Stimulated activated CD4-positive, alpha-beta T cell treated with anti-CD3 and anti-CD28 coated beads, Interleukin-12 subunit alpha, Interleukin-12 subunit beta, amount 100 ng/mL, for 4 hours (primary cell): ENCODE data around the gene FCAMR.

ENCODE experiments used
- DNase-seq: peaks from one replicate; pipeline ENCODE4 v3.0.0-alpha.2; 2020

Gene FCAMR

DNA sequence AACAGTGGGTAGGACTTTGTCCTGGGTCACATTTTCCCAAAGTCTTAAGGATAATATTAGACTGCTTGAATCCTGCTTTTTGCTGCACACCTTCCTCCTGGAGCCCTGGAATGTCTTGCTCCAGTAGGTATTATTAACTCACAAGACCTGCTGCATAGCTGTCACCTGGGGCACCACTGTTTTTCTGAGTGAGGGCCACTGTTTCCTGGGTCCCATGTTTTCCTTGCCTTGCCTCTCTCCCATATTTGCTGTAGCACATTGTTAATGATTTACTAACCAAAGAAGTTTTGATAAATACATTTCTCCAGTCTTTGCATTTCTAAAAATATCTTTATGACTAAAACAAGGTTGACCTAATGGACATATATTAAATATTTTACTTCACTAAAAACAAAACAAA is 22.5 kb upstream of the FCAMR start:
- no peak for DNase-seq

GRCh38 chr1:206987873-206988272 is 17.6 kb upstream of the FCAMR start:
- no peak for DNase-seq

GRCh38 chr1:206986885-206987284 is 16.6 kb upstream of the FCAMR start:
- DNase-seq = no peak

DNA sequence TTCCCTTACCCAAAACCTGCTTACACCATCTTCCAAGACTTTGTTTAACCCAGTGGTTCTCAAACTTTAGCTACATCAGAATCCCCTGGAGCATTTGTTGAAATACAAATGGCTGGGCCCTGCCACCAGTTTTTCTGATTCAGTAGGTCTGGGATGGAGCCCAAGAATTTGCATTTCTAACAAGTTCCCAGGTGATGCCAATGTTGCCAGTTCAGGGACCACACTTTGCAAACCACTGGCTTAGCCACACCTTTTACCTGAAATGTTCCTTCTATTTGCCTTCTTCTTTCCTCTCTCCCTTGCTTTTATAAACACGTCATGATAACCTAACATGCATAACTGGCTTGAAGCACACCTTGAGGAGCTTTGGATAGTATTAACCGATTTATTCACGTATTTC is 16.1 kb upstream of the FCAMR start:
- DNase-seq = no peak

DNA sequence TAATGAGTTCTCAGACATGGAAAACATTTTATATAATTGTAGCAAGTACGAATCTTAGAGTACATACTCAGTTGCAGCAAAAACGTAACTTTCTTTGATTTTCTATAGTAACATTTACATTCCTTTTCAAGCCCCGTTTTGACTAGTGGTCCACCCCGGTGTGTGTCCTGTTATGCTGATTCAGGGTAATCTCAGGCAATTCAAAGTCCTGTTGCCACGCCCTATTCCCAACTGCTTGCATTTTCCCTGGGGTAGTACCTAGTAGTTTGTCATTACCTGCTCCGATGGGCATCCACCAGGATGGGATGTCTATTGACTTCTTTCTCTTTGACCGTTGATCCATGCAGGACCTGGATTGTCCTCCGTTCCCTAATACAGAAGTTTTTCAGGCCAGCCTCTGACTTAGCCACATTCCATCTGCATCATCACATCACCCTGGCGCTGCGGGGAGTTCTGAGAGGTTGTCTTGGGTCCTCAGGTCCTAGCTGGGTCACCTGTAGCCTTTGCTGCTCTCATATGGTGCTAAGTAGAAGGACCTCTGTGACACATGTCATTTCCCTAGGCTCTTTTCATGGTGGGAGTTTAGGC is 15.0 kb upstream of the FCAMR start:
- no peak for DNase-seq

DNA sequence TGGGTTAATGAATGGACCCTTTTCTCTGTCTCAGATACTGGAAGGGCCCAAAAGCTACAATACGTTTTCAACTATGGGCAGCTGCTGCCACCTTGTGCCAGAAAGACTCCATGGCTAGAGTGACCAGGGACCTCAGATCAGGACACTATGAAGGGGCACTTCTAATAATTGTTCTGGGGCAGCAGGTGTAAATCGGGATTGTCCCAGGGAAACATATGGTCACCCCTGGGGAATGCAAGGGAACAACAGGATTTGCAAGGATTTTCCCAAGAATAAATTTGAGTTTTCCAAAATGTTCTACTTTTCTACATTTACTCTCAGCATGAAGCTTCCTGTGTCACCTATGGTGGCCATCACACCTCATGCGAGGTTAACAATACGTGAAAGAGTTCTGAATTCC is 12.0 kb upstream of the FCAMR start:
- DNase-seq = peak; percentile 48

DNA sequence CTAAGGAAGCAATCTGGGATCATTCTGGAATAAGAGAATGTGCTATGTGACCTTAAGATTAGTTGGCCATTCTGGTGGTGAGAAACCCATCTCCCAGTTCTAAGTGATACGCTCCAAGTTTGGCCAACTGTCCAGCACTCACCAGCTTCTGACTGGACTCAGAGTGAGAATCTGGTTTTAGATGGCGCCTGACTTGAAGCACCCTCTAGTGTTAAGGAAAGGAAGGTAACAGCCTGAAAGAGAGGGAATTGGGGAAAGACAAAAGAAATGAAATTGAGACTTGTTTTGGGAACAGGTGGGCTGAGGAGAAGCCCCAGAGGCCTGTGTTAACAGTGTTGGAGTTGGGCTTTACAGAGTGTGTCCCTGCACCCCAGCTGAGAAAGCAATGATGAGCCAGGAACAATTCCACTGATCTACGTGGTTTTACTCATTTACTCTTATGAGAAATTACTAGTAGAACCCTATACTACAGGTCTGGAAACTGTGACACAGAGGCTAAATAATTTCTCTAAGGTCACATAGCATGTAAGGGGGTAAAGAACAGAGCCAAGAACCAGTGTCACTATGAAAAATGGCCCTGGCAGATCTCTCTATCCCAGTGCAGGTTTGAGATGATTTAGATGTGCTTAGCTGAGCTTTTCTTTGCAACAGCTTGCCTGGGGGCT is 9.3 kb upstream of the FCAMR start:
- no peak for DNase-seq

GRCh38 chr1:206978259-206978658 is 8.0 kb upstream of the FCAMR start:
- no peak for DNase-seq

DNA sequence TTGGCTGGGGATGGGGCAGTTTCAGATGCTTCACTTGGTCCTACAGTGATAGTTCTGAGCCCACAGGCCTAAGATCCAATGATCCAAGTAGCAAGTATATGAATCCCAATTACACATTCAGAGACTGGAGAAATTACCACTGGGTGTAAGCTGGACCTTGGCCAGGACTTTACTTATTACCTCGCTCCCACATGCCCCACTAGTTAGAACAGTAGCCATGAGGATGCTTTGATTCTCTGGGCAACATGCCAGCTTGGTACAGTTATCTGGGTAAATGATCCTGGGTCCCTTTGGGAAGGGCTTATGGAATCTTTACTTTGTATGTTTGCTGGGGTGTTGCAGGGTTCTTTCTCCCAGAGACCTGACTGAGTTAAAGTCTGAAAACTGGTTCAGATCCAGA is 5.0 kb upstream of the FCAMR start:
- DNase-seq = no peak

- no peak for DNase-seq
Observed at GRCh38 chr1:206974140-206974539, 3.9 kb upstream of the FCAMR start.

DNA sequence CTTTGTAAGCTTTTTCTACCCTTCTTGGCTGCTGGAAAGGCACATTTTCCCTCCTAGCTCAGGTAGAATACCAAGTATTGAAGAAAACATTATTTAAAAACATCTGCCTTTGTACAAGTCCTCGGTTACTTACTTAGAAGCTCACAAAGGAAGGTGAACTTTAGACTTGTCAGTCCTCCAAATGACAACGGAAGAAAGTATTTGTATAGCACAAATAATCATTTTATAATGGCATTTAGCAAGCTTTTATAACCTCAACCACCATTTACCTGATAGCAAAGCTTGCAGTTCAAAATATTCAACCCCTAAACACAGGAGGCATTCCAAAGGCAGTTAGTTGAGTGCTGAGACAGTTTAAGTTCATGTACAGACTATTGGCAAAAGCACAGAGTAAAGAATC is 2.5 kb upstream of the FCAMR start:
- DNase-seq = no peak

- no peak for DNase-seq
Observed at GRCh38 chr1:206971029-206971655, 882 bp upstream of the FCAMR start.

DNA sequence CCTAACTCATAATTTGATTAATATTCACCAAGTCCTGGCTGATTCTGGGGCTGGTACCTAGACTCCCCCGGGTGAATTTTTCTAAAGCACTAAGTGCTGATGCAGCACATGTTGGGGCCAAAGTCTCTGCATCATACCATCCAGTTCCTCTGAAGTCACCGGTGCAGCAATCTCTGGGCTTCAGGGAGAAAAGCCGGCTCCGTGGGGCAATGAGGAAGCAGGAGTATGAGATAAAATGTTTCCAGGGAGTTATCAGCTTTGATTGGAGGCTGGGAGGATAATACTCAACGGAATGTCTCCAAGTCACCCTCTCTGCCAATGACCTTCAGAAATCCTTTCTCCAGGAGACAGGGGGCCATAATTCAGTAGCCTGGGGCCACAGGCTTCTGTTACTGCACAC is 1.2 kb downstream of the FCAMR start:
- DNase-seq = no peak

DNA sequence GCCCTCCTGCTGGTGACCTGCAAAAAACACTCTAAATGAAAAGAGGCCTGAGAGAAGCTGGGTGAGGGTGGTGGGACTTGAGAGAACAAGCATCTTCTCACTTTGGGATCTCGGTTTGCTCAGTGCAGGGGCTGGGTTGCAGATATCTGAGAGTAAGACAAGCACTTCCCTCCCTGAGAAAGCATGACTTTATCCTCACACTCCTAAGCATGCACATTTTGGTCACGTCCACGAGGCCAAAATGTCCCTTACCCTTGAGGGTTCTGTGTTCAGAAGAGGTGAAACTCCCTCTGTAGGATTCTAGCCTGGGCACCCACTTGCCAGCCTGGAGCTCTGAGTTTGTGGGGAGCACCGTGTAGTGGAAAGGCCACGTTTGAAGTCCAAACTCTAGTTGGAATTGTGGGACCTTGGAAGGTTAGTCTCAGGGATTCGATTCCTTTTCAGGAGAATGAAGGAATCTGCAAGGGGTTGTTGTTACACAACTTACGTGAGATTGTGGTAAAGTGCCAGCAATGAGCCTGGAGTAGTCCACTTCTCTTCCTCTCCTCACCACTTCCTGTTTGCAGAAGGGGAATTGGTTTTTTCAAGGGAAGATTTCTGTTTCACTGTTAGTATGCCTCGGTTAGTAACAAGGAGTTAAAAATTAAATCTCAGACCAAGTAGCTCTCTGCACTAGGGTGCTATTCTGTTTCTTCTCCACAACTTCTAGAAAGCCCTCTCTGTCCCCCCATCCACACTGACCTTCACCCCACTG is 3.0 kb downstream of the FCAMR start:
- DNase-seq = no peak

DNA sequence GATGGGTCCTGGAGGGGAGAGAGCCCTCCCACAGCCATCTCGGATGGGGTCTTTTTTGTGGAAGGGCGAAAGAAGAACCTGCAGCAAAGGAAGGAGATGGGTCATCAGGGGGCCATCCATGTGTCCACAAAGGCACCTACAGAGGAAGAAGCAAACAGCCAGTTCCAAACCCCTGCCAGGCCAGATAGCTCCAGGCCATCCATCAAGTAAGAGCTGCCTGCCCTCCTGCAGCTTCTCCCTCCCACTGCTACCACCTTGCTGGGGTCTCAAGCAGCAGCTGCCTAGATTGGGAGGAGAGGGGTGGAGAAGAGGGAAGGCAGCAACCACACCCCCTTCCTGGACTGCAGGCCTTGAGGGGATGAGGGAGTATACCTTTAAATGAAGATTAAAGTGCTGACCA is 4.5 kb downstream of the FCAMR start:
- no peak for DNase-seq

GRCh38 chr1:206963740-206964139 is 6.5 kb downstream of the FCAMR start:
- DNase-seq = no peak

DNA sequence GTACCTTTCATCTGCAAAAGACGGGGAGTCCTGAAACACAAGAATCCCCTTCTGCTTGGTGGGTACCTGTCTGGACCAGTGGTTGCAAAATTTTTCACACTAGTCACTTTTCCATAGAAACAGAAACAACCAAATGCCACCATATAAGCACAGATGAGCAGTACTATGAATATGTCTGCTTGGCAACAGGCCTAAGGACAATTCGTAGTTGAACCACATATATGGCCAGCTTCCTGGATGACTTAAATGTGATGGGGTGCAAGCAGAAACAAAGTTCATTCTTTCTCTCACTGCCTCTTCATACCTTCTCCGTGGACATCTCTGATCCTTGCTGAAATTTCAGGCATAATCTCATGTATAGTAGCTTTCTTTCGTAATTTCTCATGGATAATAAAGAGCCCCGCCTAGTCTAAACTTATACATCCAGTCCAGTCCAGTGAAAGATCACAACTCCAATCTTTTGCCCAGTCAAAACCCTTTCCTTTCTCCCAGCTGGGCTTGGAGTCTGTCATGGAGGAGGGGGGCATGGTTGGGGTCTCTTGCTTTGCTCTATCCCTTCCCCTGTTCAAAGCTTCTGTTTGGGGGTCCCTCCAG is 7.0 kb downstream of the FCAMR start:
- DNase-seq = no peak

GRCh38 chr1:206962272-206962671 is 8.0 kb downstream of the FCAMR start:
- no peak for DNase-seq

DNA sequence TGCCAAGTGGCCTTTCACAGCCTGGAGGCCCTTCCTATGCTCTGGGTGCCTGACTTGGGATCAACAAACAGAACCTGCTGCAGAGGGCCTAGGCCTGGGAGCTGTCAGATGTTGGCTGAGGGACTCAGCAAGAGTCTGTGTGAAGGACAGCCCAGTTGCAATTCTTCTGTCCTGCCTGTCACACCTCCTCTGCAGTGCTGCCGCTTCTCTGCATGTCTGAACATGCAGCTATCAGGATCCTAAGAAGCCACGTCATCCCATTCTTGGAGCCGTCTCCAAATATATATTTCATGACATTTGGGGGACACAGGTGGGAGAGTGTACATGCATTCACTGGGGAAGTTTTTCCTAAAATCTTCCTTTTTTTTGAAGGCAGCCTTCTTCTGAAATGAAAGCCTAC is 8.6 kb downstream of the FCAMR start:
- no peak for DNase-seq

DNA sequence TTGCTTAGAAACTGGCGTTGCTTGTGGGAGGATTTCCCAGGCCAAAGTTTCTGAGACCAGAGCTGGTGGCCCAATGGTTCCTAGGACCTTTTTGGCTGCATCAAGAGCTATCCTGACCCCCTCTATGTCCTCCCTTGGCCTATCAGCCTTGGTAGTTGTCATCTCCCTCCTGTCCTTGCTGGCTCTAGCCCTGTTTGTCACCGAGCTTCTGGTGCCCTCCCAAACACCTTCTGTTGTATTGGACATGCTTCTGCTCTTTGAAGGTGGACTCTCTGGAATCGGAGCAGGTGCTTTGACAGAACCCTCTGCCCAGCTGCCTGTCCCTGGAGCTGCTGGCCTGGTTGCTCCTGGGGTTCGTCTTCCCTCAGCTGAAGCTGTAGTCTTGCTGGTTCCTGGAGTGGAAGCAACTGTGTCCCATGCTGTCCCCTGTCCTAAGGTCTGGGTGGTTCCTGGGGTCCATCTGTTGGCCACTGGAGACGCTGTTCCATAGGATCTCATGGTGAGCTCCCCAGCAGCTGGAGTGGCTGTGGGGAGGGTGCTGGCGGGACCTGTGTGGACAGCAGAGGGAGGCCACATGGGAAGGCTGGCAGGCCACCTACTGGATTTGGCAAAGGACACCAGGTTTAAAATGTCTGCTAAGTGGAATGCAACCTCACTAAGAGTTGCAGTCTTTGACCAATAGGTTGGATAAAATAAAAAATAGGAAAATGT is 9.4 kb downstream of the FCAMR start:
- no peak for DNase-seq

GRCh38 chr1:206958144-206958543 is 12.1 kb downstream of the FCAMR start:
- no peak for DNase-seq

DNA sequence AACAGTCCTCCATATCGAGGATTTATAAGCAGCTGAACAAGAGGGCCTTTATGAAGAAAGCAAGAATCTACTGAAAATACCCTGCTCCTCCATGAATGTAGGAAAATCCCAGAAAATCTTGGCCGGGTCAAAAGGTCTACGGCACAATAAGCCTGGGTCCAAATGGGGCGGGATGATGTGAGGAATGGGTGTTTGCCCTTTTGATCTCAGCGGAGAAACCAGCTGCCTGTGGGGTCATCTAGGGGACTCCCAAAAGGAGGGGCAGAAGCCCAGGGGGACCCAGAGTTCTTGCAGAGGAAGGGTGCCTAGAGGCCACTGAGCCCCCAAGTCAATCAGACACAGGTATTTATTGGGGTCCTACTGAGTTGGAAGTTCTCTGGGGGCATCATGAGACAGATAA is 12.6 kb downstream of the FCAMR start:
- DNase-seq = no peak
